ENCODE data around the gene U2AF1. TPM values are rescaled to one million over a fixed set of nuclear protein-coding genes. Genes with fewer than 3 reads are reported as not detected.
"Not testable (repeated sequence)": the region's sequence is repeated elsewhere in the genome, so short reads cannot be mapped to it uniquely, and the experiment has no call there.

U2AF1 gene, protein sequence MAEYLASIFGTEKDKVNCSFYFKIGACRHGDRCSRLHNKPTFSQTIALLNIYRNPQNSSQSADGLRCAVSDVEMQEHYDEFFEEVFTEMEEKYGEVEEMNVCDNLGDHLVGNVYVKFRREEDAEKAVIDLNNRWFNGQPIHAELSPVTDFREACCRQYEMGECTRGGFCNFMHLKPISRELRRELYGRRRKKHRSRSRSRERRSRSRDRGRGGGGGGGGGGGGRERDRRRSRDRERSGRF
- total RNA-seq (13.9 and 46.0 TPM in 2 replicates), polyA plus RNA-seq (73.3 and 83.8 TPM in 2 replicates)

DNA sequence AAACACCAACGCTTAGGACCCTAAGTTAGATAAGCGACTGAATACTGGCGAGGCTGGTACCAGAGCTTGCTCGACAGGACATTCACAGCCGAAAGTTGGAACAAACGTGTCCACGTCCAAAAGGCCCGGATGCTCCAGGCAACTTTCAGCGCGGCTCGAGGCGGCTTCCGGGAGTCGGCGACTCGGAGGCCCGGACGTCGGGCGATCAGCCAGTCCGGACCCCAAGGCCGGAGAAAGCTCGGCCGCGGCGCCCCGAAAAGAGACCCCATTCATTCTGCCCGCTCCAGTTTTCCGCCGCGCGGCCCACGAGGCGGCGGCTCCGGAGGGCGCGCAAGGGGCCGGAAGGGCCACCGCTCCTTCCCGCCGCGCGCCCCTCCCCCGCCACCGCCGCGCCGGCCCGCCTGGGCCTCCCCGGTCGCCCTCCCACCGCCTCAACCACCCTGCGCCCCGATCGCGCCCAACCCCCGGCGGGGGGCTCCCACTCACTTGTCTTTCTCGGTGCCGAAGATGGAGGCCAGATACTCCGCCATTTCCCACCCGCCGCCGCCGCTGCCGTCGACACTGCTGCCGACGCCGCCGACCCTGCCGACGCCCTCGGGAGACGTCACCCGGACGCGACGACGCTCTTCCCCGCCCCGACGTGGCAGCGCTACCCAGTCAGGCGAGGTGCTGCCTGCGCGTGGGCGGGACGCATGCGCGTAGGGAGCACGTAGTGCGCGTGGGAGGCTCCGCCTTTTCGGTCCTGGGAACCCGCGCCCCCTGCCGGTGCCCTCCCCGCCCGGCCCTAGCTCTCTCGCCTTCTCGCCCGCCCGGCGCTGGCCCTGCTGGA lies at the start of gene U2AF1:
Gene U2AF1, minus strand, starts transcription at position 606 of the 829 bp plus-strand sequence. Its CDS starts 76 bp downstream, at position 530.
- peak within 1 kb of the TSS; percentile 82 for H3K27ac ChIP-seq

DNA sequence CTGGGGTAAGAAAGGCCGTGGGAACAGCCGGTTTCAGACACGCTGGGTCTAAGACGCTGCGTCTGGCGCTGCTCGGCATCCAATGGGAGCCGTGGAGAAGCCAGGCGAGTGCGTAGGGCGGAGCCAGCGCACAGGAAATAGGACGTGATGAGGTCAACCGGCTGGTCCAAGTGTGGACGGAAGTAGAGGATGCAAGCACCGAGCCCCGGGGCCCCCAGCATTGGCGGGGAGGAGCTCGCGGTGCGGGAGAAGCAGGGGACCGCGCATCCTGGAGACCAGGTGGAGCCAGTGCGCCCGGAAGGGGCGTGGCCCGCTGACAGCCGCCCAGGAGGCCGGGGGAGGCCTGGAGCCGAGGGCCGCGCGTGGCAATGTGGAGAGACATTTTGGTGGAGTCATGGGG lies 46.2 kb upstream of the U2AF1 start:
- H3K4me1 ChIP-seq (ENCODE audit: low read depth); H3K36me3 ChIP-seq; DNase-seq (ENCODE audit: low read depth in 1 of 2, low spot score in 1 of 2); H3K27ac ChIP-seq; H3K4me3 ChIP-seq; H3K9me3 ChIP-seq (ENCODE audit: low read depth); H3K27me3 ChIP-seq: not testable (repeated sequence)

More for the DNA sequence above, at the start of gene U2AF1:
- not testable (repeated sequence) for H3K4me1 ChIP-seq (ENCODE audit: low read depth); H3K36me3 ChIP-seq; H3K9me3 ChIP-seq (ENCODE audit: low read depth); H3K27me3 ChIP-seq
- peak in 1 of 2 donors; percentile 0 for DNase-seq (ENCODE audit: low read depth in 1 of 2, low spot score in 1 of 2)
- H3K4me3 ChIP-seq = peak within 1 kb of the TSS; percentile 40

DNA sequence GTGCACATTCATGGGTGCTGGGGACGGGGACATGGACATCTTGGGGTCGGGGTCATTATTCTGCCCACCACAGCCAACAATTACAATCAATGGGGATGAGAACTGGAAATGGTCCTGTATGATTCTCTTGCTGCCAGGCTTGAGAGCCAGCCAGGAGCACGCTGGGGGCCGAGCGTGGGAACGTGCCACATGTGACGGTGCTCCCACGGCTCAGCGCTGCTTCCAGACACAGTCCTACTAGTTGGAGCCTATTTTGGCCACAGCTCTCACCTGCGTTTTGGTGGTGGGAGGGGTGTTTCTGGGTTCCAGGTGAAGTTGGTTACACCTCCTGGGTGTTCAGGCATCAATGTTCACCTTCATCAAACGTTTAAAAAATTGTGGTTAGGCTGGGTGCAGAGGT lies 42.0 kb upstream of the U2AF1 start:
- H3K9me3 ChIP-seq (ENCODE audit: low read depth); H3K27me3 ChIP-seq; H3K4me3 ChIP-seq; DNase-seq (ENCODE audit: low read depth in 1 of 2, low spot score in 1 of 2); H3K36me3 ChIP-seq; H3K27ac ChIP-seq; H3K4me1 ChIP-seq (ENCODE audit: low read depth): not testable (repeated sequence)

DNA sequence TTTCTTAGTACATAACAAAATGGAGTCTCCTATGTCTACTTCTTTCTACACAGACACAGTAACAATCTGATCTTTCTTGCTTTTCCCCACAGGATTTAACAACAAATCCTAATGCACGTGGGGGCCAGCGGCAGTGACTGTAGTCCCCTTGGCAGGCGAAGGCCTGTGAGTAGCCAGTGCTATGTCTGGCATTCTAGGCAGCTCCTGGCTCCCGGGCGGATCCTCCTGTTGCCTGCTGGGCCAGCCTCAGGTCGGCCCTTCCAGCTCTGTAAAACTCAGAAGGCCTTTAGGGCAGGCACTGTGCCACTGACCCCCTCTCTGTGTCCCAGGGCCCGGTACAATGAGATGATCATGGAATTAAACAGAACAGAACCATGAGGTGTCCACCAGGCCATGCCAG lies 40.6 kb upstream of the U2AF1 start:
- DNase-seq (ENCODE audit: low read depth in 1 of 2, low spot score in 1 of 2); H3K27ac ChIP-seq: not testable (repeated sequence)

DNA sequence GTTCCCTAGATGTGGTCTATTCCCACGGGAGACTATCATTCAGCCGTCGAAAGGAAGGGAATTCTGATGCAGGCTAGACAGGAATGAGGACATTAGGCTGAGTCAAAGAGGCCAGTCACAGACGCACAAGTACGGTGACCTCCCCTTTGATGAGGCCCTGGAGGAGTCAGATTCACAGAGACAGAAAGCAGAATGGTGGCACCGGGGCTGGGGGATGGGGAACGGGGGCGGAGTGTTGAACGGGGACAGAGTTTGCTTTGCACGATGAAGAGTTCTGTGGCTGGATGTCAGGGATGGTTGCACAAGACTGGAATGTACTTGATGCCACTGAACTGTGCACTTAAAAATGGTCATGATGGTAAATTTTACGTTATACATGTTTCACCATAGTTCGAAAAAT lies 39.3 kb upstream of the U2AF1 start:
- not testable (repeated sequence) for H3K27me3 ChIP-seq; H3K4me1 ChIP-seq (ENCODE audit: low read depth)

More for the DNA sequence above, 40.6 kb upstream of the U2AF1 start:
- not testable (repeated sequence) for H3K4me3 ChIP-seq; H3K27me3 ChIP-seq; H3K4me1 ChIP-seq (ENCODE audit: low read depth); H3K9me3 ChIP-seq (ENCODE audit: low read depth); H3K36me3 ChIP-seq

DNA sequence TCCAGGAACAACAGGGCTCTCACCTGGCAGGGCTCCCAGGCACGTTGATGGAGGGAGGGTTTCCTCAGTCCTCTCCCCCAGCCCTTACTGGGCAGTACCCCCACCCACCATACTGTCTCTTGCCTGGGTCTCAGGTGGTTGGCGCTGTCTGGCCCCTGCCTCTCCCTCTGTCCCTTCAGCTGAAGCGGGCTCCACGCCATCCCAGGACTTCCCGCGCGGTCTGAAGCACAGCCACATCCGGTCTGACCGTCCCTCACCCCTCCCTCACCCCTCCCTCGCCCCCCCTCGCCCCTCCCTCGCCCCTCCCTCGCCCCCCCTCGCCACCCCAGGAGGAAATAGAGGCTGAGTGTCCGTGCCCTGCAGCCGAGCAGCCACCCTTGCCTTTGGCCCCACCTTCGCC lies 34.0 kb upstream of the U2AF1 start:
- H3K36me3 ChIP-seq; H3K9me3 ChIP-seq (ENCODE audit: low read depth); H3K27ac ChIP-seq; DNase-seq (ENCODE audit: low read depth in 1 of 2, low spot score in 1 of 2); H3K4me1 ChIP-seq (ENCODE audit: low read depth); H3K27me3 ChIP-seq; H3K4me3 ChIP-seq: not testable (repeated sequence)

More for the DNA sequence above, 39.3 kb upstream of the U2AF1 start:
- not testable (repeated sequence) for H3K36me3 ChIP-seq; H3K9me3 ChIP-seq (ENCODE audit: low read depth); H3K4me3 ChIP-seq; H3K27ac ChIP-seq; DNase-seq (ENCODE audit: low read depth in 1 of 2, low spot score in 1 of 2)

DNA sequence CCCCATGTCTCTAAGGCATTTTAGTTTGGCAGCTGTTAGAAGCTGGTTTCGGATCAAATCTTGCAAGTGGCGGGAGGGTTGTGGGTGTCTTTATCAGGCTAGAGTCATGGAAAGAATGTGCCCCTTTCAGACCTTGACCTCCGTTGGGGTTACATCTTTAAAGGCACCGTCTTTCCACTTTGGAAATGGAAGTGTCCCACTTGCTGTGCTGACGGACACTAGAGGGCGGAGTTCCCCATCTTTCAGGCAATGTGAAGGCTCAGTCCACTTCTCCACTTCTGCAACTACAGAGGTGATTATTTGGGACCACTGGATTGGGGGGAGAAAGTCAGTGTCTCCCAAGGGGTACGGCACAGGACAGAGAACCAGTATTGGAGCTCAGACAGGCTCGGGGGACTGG lies 31.6 kb upstream of the U2AF1 start:
- not testable (repeated sequence) for H3K4me3 ChIP-seq; H3K27ac ChIP-seq; H3K27me3 ChIP-seq; H3K9me3 ChIP-seq (ENCODE audit: low read depth); H3K36me3 ChIP-seq; DNase-seq (ENCODE audit: low read depth in 1 of 2, low spot score in 1 of 2); H3K4me1 ChIP-seq (ENCODE audit: low read depth)

DNA sequence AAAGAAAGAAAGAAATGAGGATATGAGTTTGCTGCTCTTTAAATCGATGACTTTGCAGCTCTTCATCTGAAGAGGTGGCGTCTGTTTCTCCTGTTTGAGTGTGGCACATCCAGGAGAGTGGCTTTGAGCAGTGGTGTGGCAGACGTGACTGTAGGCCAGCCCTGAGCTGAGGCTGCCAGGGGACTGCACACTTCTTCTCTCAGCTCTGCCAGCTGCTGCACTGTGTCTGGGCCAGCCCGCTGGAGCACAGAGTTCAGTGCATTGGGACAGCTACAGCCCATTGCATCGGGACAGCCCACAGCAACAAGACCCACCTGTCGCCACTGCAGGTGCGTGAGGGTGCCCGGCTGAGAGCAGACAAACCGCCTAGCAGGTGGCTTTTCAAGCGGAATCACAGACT lies 27.1 kb upstream of the U2AF1 start:
- H3K9me3 ChIP-seq (ENCODE audit: low read depth); H3K27me3 ChIP-seq; H3K36me3 ChIP-seq; H3K4me1 ChIP-seq (ENCODE audit: low read depth); DNase-seq (ENCODE audit: low read depth in 1 of 2, low spot score in 1 of 2); H3K4me3 ChIP-seq; H3K27ac ChIP-seq: not testable (repeated sequence)

DNA sequence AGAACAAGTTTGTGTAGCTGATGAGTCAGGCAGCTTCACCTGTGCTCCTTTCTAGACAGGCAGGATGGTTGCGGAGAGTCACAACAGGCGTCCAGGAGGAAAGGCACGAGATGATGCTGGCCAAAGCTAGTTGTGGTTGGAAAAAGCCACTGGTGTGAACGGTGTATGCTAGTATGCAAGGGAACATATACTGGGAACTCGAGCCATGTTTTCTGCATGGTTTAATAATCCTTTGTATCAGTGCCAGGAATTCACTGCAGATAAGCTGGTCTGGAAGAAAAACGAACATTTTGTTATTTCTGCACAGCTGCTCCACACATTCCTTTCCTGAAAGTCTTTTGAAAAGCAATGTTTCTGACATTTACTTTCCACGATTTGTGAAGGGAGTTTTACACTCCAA lies 22.7 kb upstream of the U2AF1 start:
- H3K27me3 ChIP-seq; H3K4me3 ChIP-seq; H3K36me3 ChIP-seq; DNase-seq (ENCODE audit: low read depth in 1 of 2, low spot score in 1 of 2); H3K4me1 ChIP-seq (ENCODE audit: low read depth); H3K9me3 ChIP-seq (ENCODE audit: low read depth); H3K27ac ChIP-seq: not testable (repeated sequence)

DNA sequence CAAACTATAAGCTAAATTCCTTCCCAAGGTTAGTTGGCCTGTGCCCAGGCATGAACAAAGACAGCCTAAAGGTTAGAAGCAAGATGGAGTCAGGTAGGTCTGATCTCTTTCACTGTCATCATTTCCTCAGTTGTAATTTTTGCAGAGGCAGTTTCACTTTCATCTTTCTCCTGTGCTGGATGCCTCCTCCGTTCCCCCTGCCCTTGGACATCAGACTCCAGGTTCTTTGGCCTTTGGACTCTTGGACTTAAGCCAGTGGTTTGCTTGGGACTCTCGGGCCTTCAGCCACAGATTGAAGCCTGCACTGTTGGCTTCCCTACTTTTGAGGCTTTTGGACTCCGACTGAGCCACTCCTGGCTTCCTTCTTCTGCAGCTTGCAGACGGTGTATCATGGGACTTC lies 8.6 kb upstream of the U2AF1 start:
- not testable (repeated sequence) for H3K36me3 ChIP-seq; H3K27ac ChIP-seq; H3K4me1 ChIP-seq (ENCODE audit: low read depth); DNase-seq (ENCODE audit: low read depth in 1 of 2, low spot score in 1 of 2); H3K9me3 ChIP-seq (ENCODE audit: low read depth); H3K27me3 ChIP-seq; H3K4me3 ChIP-seq

DNA sequence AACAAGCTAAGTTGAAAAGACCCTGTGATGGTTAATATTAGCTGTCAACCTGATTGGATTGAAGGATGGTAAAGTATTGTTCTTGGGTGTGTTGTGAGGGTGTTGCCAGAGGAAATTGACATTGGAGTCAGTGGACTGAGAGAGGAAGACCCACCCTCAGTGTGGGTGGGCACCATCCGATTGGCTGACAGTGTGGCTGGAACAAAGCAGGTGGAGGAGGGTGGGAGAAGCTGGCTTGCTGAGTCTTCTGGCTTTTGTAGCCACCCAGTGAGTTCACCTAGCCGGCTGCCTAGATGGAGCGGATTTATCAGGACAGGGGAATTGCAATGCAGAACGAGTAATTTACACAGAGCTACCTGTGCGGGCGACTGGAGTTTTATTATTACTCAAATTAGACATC lies 7.1 kb upstream of the U2AF1 start:
- H3K9me3 ChIP-seq (ENCODE audit: low read depth); H3K4me3 ChIP-seq; H3K27me3 ChIP-seq; H3K36me3 ChIP-seq; H3K4me1 ChIP-seq (ENCODE audit: low read depth); H3K27ac ChIP-seq; DNase-seq (ENCODE audit: low read depth in 1 of 2, low spot score in 1 of 2): not testable (repeated sequence)

DNA sequence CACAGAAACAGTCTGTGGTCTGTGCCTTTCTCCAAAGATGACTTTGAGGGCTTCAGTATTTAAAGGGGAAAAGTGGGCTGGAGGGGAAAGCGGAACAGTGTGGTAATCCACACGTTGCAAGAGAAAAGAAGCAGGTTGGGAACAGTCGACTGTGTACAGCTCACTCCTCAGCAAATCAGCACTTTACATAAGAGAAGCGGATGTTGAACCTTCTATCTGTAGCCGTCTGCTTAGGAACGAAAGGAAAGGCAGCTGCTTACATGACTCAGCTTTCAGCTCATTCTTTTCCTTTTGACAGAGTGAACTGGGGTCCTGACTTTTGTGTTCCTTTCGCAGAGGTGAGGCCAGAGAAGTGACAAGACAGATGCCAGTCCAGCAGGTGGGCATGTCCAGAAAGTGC lies 1.6 kb upstream of the U2AF1 start:
- not testable (repeated sequence) for H3K4me3 ChIP-seq; H3K36me3 ChIP-seq; H3K27me3 ChIP-seq; H3K4me1 ChIP-seq (ENCODE audit: low read depth); DNase-seq (ENCODE audit: low read depth in 1 of 2, low spot score in 1 of 2); H3K27ac ChIP-seq; H3K9me3 ChIP-seq (ENCODE audit: low read depth)

DNA sequence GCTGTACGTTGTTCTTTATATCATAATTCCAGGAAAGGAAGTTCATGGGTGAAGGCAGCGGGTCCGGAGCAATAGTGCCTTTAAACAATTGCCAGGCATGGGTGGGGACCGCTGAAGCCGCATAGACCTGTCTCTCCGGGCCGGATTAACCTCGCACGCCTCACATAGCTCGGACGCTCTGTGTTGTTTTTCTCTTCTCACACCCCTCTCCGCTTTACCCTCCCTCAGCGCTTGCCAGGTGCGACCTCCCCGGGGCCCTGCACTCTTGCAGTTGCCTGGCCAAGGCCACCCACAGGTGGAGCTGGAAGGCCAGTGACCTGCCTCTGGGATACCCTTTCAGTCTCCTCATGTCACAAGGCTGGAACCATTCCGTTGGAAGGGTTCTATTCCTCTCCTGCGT lies 807 bp upstream of the U2AF1 start:
- not testable (repeated sequence) for H3K4me3 ChIP-seq; H3K27ac ChIP-seq; H3K4me1 ChIP-seq (ENCODE audit: low read depth); H3K36me3 ChIP-seq; DNase-seq (ENCODE audit: low read depth in 1 of 2, low spot score in 1 of 2); H3K27me3 ChIP-seq; H3K9me3 ChIP-seq (ENCODE audit: low read depth)

DNA sequence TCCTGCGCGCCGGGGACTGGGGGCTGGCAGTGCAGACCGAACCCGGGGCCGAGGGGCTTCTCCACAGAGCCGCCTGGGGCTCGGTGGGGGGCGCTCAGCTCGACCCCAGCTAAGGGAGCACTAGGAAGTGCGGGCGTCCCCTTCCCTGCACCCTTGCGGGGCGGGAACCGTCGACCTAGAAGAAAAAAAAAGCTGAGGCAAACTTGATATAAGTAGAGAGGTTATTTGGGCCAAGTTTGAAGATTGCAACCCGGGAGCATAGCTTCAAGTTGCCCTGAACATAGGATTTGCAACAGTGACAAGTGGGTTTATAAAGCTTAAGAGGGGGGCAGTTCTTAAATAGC lies 396 bp upstream of the U2AF1 start:
- not testable (repeated sequence) for H3K27me3 ChIP-seq; DNase-seq (ENCODE audit: low read depth in 1 of 2, low spot score in 1 of 2); H3K4me3 ChIP-seq; H3K36me3 ChIP-seq; H3K27ac ChIP-seq; H3K4me1 ChIP-seq (ENCODE audit: low read depth); H3K9me3 ChIP-seq (ENCODE audit: low read depth)
